ENCODE measurements around the gene SORT1. TPM values are rescaled to one million over a fixed set of nuclear protein-coding genes. Genes with fewer than 3 reads are reported as not detected.
"Not testable (repeated sequence)": the region's sequence is repeated elsewhere in the genome, so short reads cannot be mapped to it uniquely, and the experiment has no call there.

SORT1 gene
- 7.0 TPM for total RNA-seq

- peak in 2 of 3 donors; percentile 82 to 92 for DNase-seq (ENCODE audit: low read depth in 2 of 3, low spot score in 2 of 3)
Measured at GRCh38 chr1:109397581-109398342, at the start of gene SORT1. SORT1 (minus strand) TSS chr1:109397918; CDS start chr1:109397892, 26 bp downstream.

DNA sequence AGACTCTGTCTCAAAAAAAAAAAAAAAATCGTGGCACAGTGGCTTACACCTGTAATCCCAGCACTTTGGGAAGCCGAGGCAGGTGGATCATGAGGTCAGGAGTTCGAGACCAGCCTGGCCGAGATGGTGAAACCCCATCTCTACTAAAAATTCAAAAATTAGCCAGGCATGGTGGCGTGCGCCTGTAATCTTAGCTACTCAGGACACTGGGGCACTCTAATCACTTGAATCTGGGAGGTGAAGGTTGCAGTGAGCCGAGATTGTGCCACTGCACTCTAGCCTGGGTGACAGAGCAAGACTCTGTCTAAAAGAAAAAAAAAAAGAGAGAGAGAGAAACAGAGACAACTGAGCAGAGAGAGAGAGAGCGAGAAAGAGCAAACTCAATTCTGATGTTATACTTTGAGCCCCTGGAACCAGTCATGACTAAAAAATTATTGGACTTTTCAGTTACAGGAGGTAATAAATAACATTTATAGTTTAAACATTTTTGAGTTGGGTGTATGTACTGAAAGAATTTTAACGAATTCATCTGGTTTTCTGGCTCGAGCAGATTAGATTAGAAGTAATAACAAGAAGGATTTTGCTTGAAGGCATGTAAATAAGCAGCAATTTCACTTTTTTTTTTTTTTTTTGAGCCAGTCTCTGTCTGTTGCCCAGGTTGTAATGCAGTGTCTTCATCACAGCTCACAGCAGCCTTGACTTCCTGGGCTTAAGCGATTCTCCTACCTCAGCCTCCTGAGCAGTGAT, 48.4 kb upstream of the SORT1 start:
- not testable (repeated sequence) for DNase-seq (ENCODE audit: low read depth in 2 of 3, low spot score in 2 of 3)

DNA sequence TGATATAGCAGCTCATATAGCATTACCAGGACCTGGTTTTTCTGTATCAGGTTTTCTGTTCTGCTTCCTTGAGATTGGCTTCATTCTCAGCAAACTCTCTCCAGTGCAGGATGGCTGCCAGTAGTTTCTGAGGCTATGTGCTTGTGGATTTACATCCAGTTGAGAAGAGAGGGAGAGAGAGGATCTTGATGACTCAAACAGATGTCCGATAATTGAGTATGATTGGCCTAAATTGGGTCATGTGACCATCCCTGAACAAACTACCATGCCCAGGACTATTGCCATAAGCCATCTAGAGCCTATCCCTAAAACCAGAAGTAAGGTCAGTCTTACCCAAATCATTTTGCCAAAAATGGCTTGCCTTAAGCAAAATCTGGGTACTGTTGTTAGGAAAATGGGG, 46.6 kb upstream of the SORT1 start:
- no peak for DNase-seq (ENCODE audit: low read depth in 2 of 3, low spot score in 2 of 3)

DNA sequence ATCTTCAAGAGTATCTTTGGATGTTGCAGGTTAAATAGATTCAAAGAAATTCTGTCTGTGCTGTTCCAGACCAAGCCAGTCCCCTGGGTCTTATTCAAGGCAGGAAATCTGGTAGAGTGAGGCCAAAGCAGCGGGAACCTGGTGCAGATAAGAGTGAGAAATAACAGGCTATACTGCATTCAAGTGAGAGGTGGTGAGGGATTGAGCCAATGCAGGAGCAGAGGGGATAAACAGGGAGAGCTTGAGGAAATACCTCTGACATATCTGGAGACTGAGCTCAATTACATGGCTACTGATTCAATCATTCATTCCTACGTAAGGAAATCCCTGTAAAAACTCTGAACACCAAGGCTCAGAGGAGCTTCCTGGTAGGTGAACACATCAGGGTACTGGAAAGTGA, 45.8 kb upstream of the SORT1 start:
- DNase-seq (ENCODE audit: low read depth in 2 of 3, low spot score in 2 of 3) = no peak

DNA sequence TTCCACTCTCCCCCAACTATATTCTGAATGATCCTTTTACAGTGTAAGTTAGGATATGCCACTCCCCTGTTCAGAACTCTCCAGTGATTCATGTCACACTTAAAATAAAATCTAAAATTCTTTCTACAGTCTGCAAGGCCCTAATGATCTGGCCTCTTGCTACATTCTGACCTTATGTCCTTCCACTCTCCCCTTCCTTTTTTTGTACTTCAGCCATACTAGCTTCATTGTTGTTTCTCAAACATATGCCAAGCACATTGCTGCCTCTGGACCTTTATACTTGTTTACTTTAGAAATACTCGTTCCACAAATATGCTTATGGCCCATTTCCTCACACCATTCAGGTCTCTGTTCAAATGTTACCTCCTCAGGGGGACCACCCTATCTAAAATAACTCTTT, 43.4 kb upstream of the SORT1 start:
- DNase-seq (ENCODE audit: low read depth in 2 of 3, low spot score in 2 of 3) = no peak

GRCh38 chr1:109438798-109439297, 41.1 kb upstream of the SORT1 start:
- no peak for DNase-seq (ENCODE audit: low read depth in 2 of 3, low spot score in 2 of 3)

- no peak for DNase-seq (ENCODE audit: low read depth in 2 of 3, low spot score in 2 of 3)
Measured at GRCh38 chr1:109434484-109434883, 36.8 kb upstream of the SORT1 start.

DNA sequence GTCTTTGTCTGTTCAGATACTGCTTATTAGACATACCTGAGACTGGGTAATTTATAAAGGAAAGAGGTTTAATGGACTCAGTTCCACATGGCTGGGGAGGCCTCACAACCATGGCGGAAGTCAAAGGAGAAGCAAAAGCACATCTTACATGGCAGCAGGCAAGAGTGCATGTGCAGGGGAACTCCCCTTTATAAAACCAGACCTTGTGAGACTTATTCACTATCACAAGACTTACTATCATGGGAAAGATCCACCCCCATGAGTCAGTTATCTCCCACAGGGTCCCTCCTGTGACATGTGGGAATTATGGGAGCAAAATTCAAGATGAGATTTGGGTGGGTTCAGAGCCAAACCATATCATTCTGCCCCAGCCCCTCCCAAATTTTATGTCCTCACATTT, 35.6 kb upstream of the SORT1 start:
- DNase-seq (ENCODE audit: low read depth in 2 of 3, low spot score in 2 of 3) = no peak

DNA sequence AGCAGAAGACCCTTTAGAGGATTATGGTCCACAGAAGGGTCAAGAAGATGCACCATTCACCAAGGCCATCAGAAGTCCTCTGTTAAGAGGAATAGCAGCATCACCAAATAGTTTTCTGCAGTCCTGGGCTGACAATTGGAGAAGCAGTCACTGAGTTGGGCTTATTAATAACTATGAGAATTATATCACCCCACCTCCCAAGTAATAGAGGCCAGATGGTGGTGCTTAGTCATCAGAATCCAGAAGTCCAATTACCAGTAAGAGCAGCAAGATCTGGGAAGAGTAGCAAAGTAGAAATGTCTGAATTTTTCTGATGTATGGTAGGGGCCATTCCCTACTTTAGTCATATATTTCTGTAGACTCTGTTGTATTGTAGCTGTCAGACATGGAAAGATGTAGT, 34.6 kb upstream of the SORT1 start:
- no peak for DNase-seq (ENCODE audit: low read depth in 2 of 3, low spot score in 2 of 3)

- peak in 2 of 3 donors; percentile 9 to 35 for DNase-seq (ENCODE audit: low read depth in 2 of 3, low spot score in 2 of 3)
Measured at GRCh38 chr1:109427171-109427467, 29.4 kb upstream of the SORT1 start.

- peak; percentile 85 to 99 (median 98) for DNase-seq (ENCODE audit: low read depth in 2 of 3, low spot score in 2 of 3)
Measured at GRCh38 chr1:109426281-109427170, 28.8 kb upstream of the SORT1 start, which contains the start of gene PSMA5. PSMA5 (minus strand) TSS chr1:109426448; CDS start chr1:109426330, 118 bp downstream.

DNA sequence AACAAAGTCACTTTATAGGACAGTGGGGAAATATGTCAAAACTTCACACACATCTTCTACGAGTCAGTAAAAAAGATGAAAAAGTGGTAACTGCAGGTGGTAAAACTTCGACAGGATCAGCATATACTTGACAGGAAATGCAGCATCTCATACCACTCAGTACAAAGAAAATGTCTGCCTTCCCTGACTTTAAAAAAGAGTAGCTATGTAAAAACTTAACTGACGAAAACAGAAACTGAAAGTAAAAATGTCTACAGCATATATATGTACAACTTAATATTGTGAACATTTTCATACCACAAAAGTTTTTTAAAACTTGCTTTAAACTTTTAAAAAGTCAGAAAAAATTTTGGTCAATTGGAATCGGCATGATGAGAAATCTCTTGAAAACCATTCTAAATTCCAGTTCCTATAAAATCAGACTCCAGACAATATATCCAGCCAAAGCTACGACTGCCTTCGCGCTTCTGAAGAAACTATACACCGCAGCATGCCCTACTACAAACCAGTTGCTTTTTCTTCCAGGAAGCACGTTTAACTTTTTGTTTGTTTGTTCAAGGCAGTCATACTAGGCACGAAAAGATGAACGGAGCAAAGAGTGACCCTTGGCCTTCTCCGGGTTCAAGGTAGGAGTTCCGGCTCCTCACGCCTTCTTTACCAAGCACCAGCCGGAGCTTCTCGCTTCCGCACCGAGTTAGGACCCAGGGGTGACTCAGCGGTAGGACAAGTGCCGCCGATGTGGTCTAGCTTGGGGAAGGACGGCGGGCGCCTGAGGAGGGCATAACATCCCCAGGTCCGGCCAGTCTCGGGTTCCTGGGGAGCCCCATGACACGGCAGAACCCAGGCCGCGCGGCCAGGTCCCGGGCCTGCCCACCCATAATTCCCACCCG, 27.9 kb upstream of the SORT1 start:
- peak; percentile 25 to 82 (median 77) for DNase-seq (ENCODE audit: low read depth in 2 of 3, low spot score in 2 of 3)

GRCh38 chr1:109423498-109423897, 25.8 kb upstream of the SORT1 start:
- no peak for DNase-seq (ENCODE audit: low read depth in 2 of 3, low spot score in 2 of 3)

- DNase-seq (ENCODE audit: low read depth in 2 of 3, low spot score in 2 of 3) = no peak
Measured at GRCh38 chr1:109412551-109412950, 14.8 kb upstream of the SORT1 start.

DNA sequence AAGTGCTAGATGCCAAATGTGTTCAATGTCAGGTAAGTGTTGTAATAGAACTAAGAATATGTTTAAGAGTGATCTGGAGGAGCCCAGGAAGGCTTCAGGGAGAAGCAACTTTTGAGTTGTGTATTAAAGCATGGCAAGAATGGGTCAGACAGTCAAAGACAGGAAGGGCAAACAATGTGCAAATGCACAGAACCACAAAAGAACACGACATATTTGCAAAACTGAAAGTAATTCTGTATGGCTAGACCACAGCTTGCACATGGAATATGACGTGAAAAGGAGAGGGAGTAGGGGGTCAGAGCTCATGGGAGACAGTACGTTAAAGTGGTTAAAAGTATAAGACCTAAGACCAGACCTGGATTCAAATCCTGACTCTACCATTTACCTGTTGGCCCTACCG, 7.1 kb upstream of the SORT1 start:
- DNase-seq (ENCODE audit: low read depth in 2 of 3, low spot score in 2 of 3) = no peak

DNA sequence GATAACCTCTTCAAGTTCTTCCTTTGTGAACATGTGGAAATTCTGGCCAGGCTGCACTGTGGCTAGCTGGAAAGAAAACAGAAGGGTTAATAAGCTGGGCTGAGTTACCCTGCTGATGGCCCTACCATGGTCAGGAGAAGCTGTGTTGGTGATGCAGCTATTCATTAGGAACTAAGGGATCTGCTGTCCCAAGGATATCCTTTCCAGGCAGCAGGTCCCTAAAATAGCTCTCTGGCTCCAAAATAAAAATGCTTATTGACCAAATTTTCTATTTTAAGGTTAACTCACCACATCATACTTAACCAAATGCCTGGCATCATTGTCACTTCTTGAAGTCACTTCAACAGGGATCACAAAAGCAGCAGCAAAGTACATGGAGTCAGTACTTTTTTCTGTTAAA, 4.3 kb upstream of the SORT1 start:
- DNase-seq (ENCODE audit: low read depth in 2 of 3, low spot score in 2 of 3) = no peak

GRCh38 chr1:109400035-109400655, 2.4 kb upstream of the SORT1 start:
- no peak for DNase-seq (ENCODE audit: low read depth in 2 of 3, low spot score in 2 of 3)

GRCh38 chr1:109399326-109399957, 1.7 kb upstream of the SORT1 start:
- DNase-seq (ENCODE audit: low read depth in 2 of 3, low spot score in 2 of 3) = peak; percentile 40 to 80 (median 54)
